G401.6 (cell line): ENCODE results near the gene PCDHA9.
A peak's percentile ranks its signal among the peaks of the same experiment; 100 is the strongest.
"Not testable (repeated sequence)": the region's sequence is repeated elsewhere in the genome, so short reads cannot be mapped to it uniquely, and the experiment has no call there.

Source experiments
- FAIRE-seq: peaks from 2 replicates; lab custom pipeline; 2012; peaks lifted over from hg19 to GRCh38; lab: Jason Lieb, UNC

PCDHA9 gene

GRCh38 chr5:140848139-140849102, at the start of gene PCDHA9:
Gene PCDHA9 (plus strand): TSS chr5:140848382. CDS start chr5:140848496, 114 bp downstream.
- FAIRE-seq = not testable (repeated sequence)

GRCh38 chr5:140800816-140801493, 47.2 kb upstream of the PCDHA9 start, which contains the start of gene PCDHA3:
Gene PCDHA3 (plus strand): TSS chr5:140801057.
- FAIRE-seq = no peak

- FAIRE-seq = no peak
Observed at GRCh38 chr5:140801494-140801841, 46.7 kb upstream of the PCDHA9 start.

- FAIRE-seq = not testable (repeated sequence)
Observed at GRCh38 chr5:140802381-140802780, 45.8 kb upstream of the PCDHA9 start.

GRCh38 chr5:140802781-140803271, 45.4 kb upstream of the PCDHA9 start:
- no peak for FAIRE-seq

GRCh38 chr5:140806834-140807775, 41.1 kb upstream of the PCDHA9 start, which contains the start of gene PCDHA4:
Gene PCDHA4 (plus strand): TSS chr5:140807068.
- FAIRE-seq = peak; percentile 92

GRCh38 chr5:140808241-140808888, 39.8 kb upstream of the PCDHA9 start:
- FAIRE-seq = not testable (repeated sequence)

GRCh38 chr5:140808889-140809291, 39.3 kb upstream of the PCDHA9 start:
- no peak for FAIRE-seq

GRCh38 chr5:140821375-140822280, 26.6 kb upstream of the PCDHA9 start, which contains the start of gene PCDHA5:
Gene PCDHA5 (plus strand): TSS chr5:140821613.
- no peak for FAIRE-seq

GRCh38 chr5:140822281-140822629, 25.9 kb upstream of the PCDHA9 start:
- no peak for FAIRE-seq

- FAIRE-seq = not testable (repeated sequence)
Observed at GRCh38 chr5:140822969-140823368, 25.2 kb upstream of the PCDHA9 start.

GRCh38 chr5:140823475-140823874, 24.7 kb upstream of the PCDHA9 start:
- no peak for FAIRE-seq

- no peak for FAIRE-seq
Observed at GRCh38 chr5:140827704-140828361, 20.3 kb upstream of the PCDHA9 start, which contains the start of gene PCDHA6. Gene PCDHA6 (plus strand): TSS chr5:140827960. CDS start chr5:140828092, 132 bp downstream.

- no peak for FAIRE-seq
Observed at GRCh38 chr5:140828362-140828737, 19.8 kb upstream of the PCDHA9 start.

- not testable (repeated sequence) for FAIRE-seq
Observed at GRCh38 chr5:140829511-140830501, 18.4 kb upstream of the PCDHA9 start.

GRCh38 chr5:140833993-140834392, 14.2 kb upstream of the PCDHA9 start, which contains the start of gene PCDHA7:
Gene PCDHA7 (plus strand): TSS chr5:140834269. CDS start chr5:140834384, 115 bp downstream.
- no peak for FAIRE-seq

GRCh38 chr5:140834439-140835008, 13.7 kb upstream of the PCDHA9 start:
- not testable (repeated sequence) for FAIRE-seq
